Neural crest cell (in vitro differentiated cells): Measurements from ENCODE around the gene CCS. TPM values are rescaled to one million over a fixed set of nuclear protein-coding genes. Genes with fewer than 3 reads are reported as not detected.

Source experiments
- DNase-seq: peaks from one replicate; pipeline ENCODE4 v3.0.0; 2021; ENCODE audit warnings: low read depth, mixed read lengths, low spot score
- H3K27ac Mint-ChIP-seq: one replicate; pipeline ENCODE4 v1.8.0; 2021; ENCODE audit warnings: mild to moderate bottlenecking, mixed read lengths; ENCODE audit not compliant: unreplicated experiment
- H3K27me3 Mint-ChIP-seq: 2 replicates; pipeline ENCODE4 v1.8.0; 2021; ENCODE audit warnings: low read depth, mild to moderate bottlenecking, mixed read lengths
- H3K36me3 Mint-ChIP-seq: 2 replicates; pipeline ENCODE4 v1.8.0; 2021; ENCODE audit warnings: low read depth, mild to moderate bottlenecking, mixed read lengths
- H3K4me1 Mint-ChIP-seq: 2 replicates; pipeline ENCODE4 v1.8.0; 2021; ENCODE audit warnings: mixed read lengths
- H3K4me3 Mint-ChIP-seq: one replicate; pipeline ENCODE4 v1.8.0; 2021; ENCODE audit warnings: mild to moderate bottlenecking, mixed read lengths
- H3K9me3 Mint-ChIP-seq: 2 replicates; pipeline ENCODE4 v1.8.0; 2021; ENCODE audit warnings: mixed read lengths
- CTCF ChIP-seq: fragments of 200-600 bp; sonication (generic); conservative IDR thresholded peaks from 2 replicates; pipeline ENCODE4 v1.5.0; 2021; ENCODE audit warnings: antibody characterized with exemption, mild to moderate bottlenecking
- total RNA-seq: library from RNA; stranded (reverse); gene quantifications from 2 replicates; pipeline ENCODE4 v1.2.1, GENCODE V29; 2021

Gene CCS
- total RNA-seq, 1 donor from 2014 or later: 47.2 TPM

DNA sequence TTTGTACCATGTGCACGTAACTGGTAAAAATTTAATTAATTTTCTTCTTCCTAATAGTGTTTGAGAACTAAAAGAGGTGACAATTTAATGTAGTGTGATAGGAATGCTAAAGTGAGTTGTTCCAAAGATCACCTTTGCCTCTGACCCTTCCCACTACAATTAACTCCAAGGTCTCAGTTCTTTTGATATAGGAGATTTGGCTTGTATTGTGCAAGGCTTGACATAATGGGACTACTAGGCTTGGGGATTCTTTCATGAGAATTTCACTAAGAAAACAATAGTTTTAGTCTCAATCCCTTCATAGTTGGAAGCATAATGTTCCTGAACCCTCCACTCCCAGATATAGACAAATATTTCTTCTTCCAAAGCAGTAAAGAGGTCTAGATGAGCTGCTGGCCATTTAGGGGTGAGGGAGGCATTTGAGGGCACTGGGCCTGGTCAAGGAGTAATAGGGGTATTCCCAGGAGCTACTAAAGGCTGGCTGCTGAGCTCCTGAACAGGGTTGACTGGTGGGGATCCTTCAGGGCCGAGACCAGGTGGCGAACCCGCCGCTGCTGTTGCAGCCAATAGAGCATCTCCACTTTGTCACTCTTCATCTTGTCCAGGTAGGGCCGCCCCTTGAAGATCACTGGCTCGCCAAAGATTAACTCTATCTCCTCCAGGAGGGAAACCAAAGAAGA lies 2.8 kb upstream of the CCS start:
- no peak for DNase-seq
- no peak overlapping the region for H3K27ac Mint-ChIP-seq
- H3K36me3 Mint-ChIP-seq: peaks cover 4% of the 10 kb centered on the region
- H3K27me3 Mint-ChIP-seq: no peaks in the 10 kb centered on the region
- H3K4me3 Mint-ChIP-seq: peak overlapping the region; percentile 15
- peaks cover 20% of the 10 kb centered on the region for H3K4me1 Mint-ChIP-seq
- peaks cover 12% of the 10 kb centered on the region for H3K9me3 Mint-ChIP-seq
- no peak for TF ChIP-seq CTCF

- Mint-ChIP-seq H3K9me3 (peaks cover 11% of the 10 kb centered on the region), H3K4me3 (no peak overlapping the region), H3K36me3 (peaks cover 4% of the 10 kb centered on the region), H3K27me3 (no peaks in the 10 kb centered on the region), H3K4me1 (peaks cover 24% of the 10 kb centered on the region), H3K27ac (no peak overlapping the region)
- DNase-seq: no peak
- no peak for TF ChIP-seq CTCF
Observed at GRCh38 chr11:66591175-66591574, 1.8 kb upstream of the CCS start.

- Mint-ChIP-seq H3K4me3 (peak overlapping the region; percentile 96), H3K27me3 (no peaks in the 10 kb centered on the region), H3K4me1 (peaks cover 24% of the 10 kb centered on the region), H3K9me3 (peaks cover 7% of the 10 kb centered on the region), H3K27ac (peak overlapping the region; percentile 99), H3K36me3 (peaks cover 4% of the 10 kb centered on the region)
- no peak for TF ChIP-seq CTCF
- peak; percentile 5 for DNase-seq
Observed at GRCh38 chr11:66593303-66593635, 284 bp downstream of the CCS start.

DNA sequence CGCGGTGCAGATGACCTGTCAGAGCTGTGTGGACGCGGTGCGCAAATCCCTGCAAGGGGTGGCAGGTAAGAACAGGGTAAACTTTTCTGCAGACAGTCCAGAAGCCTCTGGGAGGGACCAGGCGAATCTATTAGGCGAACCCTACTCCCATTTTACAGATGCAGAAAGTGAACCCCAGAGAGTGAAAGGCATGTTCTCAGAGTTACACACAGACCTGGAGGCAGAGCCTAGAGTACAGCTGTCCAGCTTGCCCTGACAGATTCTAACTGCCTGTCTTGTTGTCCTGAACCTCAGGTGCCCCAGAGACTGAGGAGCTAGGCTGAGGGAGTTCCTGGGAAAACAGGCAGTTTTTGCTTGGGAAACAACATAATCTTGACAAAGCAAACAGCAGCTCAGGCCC lies 665 bp downstream of the CCS start:
- peaks cover 24% of the 10 kb centered on the region for H3K4me1 Mint-ChIP-seq
- peak overlapping the region; percentile 99 for H3K27ac Mint-ChIP-seq
- H3K9me3 Mint-ChIP-seq: peaks cover 7% of the 10 kb centered on the region
- no peaks in the 10 kb centered on the region for H3K27me3 Mint-ChIP-seq
- no peak for TF ChIP-seq CTCF
- H3K36me3 Mint-ChIP-seq: peaks cover 4% of the 10 kb centered on the region
- H3K4me3 Mint-ChIP-seq: peak overlapping the region; percentile 96
- DNase-seq: no peak

- peak overlapping the region; percentile 68 for H3K4me3 Mint-ChIP-seq
- H3K9me3 Mint-ChIP-seq: peaks cover 2% of the 10 kb centered on the region
- H3K27me3 Mint-ChIP-seq: no peaks in the 10 kb centered on the region
- no peak overlapping the region for H3K27ac Mint-ChIP-seq
- peaks cover 4% of the 10 kb centered on the region for H3K36me3 Mint-ChIP-seq
- DNase-seq: no peak
- H3K4me1 Mint-ChIP-seq: peaks cover 24% of the 10 kb centered on the region
- no peak for TF ChIP-seq CTCF
Observed at GRCh38 chr11:66595245-66595904, 2.4 kb downstream of the CCS start.
